Prostate gland (tissue), 2 donors: ENCODE measurements around the gene HSPH1. TPM values are rescaled to one million over a fixed set of nuclear protein-coding genes. Genes with fewer than 3 reads are reported as not detected.
"Not testable (repeated sequence)": the region's sequence is repeated elsewhere in the genome, so short reads cannot be mapped to it uniquely, and the experiment has no call there.

ENCODE experiments used
- DNase-seq: peaks from one replicate; pipeline ENCODE4 v3.0.0-alpha.2; 2019; ENCODE audit warnings: low spot score
- H3K27ac ChIP-seq, 2 donors: fragments of 200-600 bp; sonication (generic); 2 replicates each; pipeline ENCODE4 v1.5.1; 2017 to 2019
- H3K27me3 ChIP-seq: fragments of 200-600 bp; sonication (generic); replicated peaks from 2 replicates; pipeline ENCODE4 v1.5.1; 2019; ENCODE audit not compliant: insufficient read depth
- H3K36me3 ChIP-seq, 2 donors: fragments of 200-600 bp; sonication (generic); 1 replicate in 1 of 2; 2 replicates in 1 of 2; pipeline versions ENCODE4 v1.5.1 to v1.8.1; 2017 to 2019
- H3K4me1 ChIP-seq: fragments of 200-600 bp; sonication (generic); replicated peaks from 2 replicates; pipeline ENCODE4 v1.5.1; 2019
- H3K4me3 ChIP-seq, 2 donors: fragments of 200-600 bp; sonication (generic); 2 replicates each; pipeline ENCODE4 v1.5.1; 2017 to 2019
- H3K9me3 ChIP-seq: fragments of 200-600 bp; sonication (generic); 2 replicates; pipeline ENCODE4 v1.5.1; 2017
- CTCF ChIP-seq, 4 experiments: fragments of 200-600 bp in 2 of 4; fragments of 450-650 bp in 2 of 4; sonication (generic) in 2 of 4; IDR thresholded peaks; 1 replicate in 3 of 4; 2 replicates in 1 of 4; pipeline ENCODE4 v1.5.1; 2016 to 2019; ENCODE audit warnings: antibody characterized with exemption in 4 of 4, mild to moderate bottlenecking in 2 of 4, moderate library complexity in 2 of 4
- POLR2A ChIP-seq: fragments of 450-650 bp; IDR thresholded peaks from one replicate; pipeline ENCODE4 v1.6.1; 2016; ENCODE audit warnings: antibody characterized with exemption, mild to moderate bottlenecking
- POLR2AphosphoS5 ChIP-seq: sonication (generic); formaldehyde crosslinking; IDR thresholded peaks from one replicate; pipeline ENCODE4 v1.6.1; 2017; ENCODE audit warnings: antibody characterized with exemption
- WGBS: methylation state at CpG from one replicate; pipeline ENCODE4 v1.1.5; 2018; 5-methylcytosine and 5-hydroxymethylcytosine counted together
- intact Hi-C: fragments of 100-400 bp; cut with DNase I; formaldehyde crosslinking; loops from one replicate; pipeline ENCODE4 v1.14.2; 2022
- total RNA-seq, 2 donors: library from RNA; depleted of rRNA; stranded (reverse); fragments of >200 nt; gene quantifications; one replicate each; pipeline ENCODE4 v1.1.0, GENCODE V29; 2016

Gene HSPH1
- total RNA-seq, 2 donors from 2014 or later, result 33.5 to 60.6 TPM

- 94% methylated on average over 25 of the region's 26 CpGs for WGBS
- no peaks in the 10 kb centered on the region for H3K9me3 ChIP-seq
- no peak overlapping the region for H3K4me3 ChIP-seq
- H3K4me1 ChIP-seq, result no peaks in the 10 kb centered on the region
- no peak overlapping the region for H3K27ac ChIP-seq
- TF ChIP-seq POLR2A (no peak), POLR2AphosphoS5 (no peak), CTCF (IDR thresholded peaks at IDR 0.05) (no peak)
- no peaks in the 10 kb centered on the region for H3K36me3 ChIP-seq
- intact Hi-C loops, result no loop called here
- DNase-seq, result no peak
- H3K27me3 ChIP-seq, result no peaks in the 10 kb centered on the region
These were observed 21.3 kb upstream of the HSPH1 start for GRCh38 chr13:31182987-31183386.

GRCh38 chr13:31179754-31180153, 18.1 kb upstream of the HSPH1 start:
- H3K27ac ChIP-seq, result no peak overlapping the region
- no peak overlapping the region for H3K4me3 ChIP-seq
- WGBS, result 87% methylated on average over 5 of the region's 5 CpGs
- no peaks in the 10 kb centered on the region for H3K27me3 ChIP-seq
- DNase-seq, result no peak
- H3K4me1 ChIP-seq, result no peaks in the 10 kb centered on the region
- no peaks in the 10 kb centered on the region for H3K36me3 ChIP-seq
- no peaks in the 10 kb centered on the region for H3K9me3 ChIP-seq
- intact Hi-C loops, result no loop called here
- TF ChIP-seq POLR2A (no peak), CTCF (IDR thresholded peaks at IDR 0.05) (no peak), POLR2AphosphoS5 (no peak)

GRCh38 chr13:31179241-31179640, 17.5 kb upstream of the HSPH1 start:
- intact Hi-C loops, result no loop called here
- no peak overlapping the region for H3K27ac ChIP-seq
- no peak for DNase-seq
- H3K27me3 ChIP-seq, result no peaks in the 10 kb centered on the region
- H3K4me1 ChIP-seq, result no peaks in the 10 kb centered on the region
- H3K4me3 ChIP-seq, result no peak overlapping the region
- no peaks in the 10 kb centered on the region for H3K9me3 ChIP-seq
- 89% methylated on average over 8 of the region's 8 CpGs for WGBS
- TF ChIP-seq POLR2A, result no peak
- no peak for TF ChIP-seq POLR2AphosphoS5
- TF ChIP-seq CTCF (IDR thresholded peaks at IDR 0.05), result no peak
- no peaks in the 10 kb centered on the region for H3K36me3 ChIP-seq

GRCh38 chr13:31177813-31178495, 16.2 kb upstream of the HSPH1 start:
- H3K27me3 ChIP-seq, H3K4me3 ChIP-seq, DNase-seq, H3K36me3 ChIP-seq, H3K4me1 ChIP-seq, H3K27ac ChIP-seq, H3K9me3 ChIP-seq, intact Hi-C loops: not testable (repeated sequence)
- 94% methylated on average over 12 of the region's 12 CpGs for WGBS

GRCh38 chr13:31175847-31176532, 14.3 kb upstream of the HSPH1 start:
- H3K36me3 ChIP-seq, result no peaks in the 10 kb centered on the region
- no peak for DNase-seq
- H3K9me3 ChIP-seq, result no peaks in the 10 kb centered on the region
- intact Hi-C loops, result no loop called here
- no peak overlapping the region for H3K4me3 ChIP-seq
- no peak overlapping the region for H3K27ac ChIP-seq
- TF ChIP-seq CTCF (IDR thresholded peaks at IDR 0.05), result no peak
- no peak for TF ChIP-seq POLR2AphosphoS5
- no peak for TF ChIP-seq POLR2A
- 84% methylated on average over 3 of the region's 3 CpGs for WGBS
- no peaks in the 10 kb centered on the region for H3K4me1 ChIP-seq
- no peaks in the 10 kb centered on the region for H3K27me3 ChIP-seq
